ENCODE results near the gene MLH1. TPM values are rescaled to one million over a fixed set of nuclear protein-coding genes. Genes with fewer than 3 reads are reported as not detected.
"Not testable (repeated sequence)": the region's sequence is repeated elsewhere in the genome, so short reads cannot be mapped to it uniquely, and the experiment has no call there.

Gene MLH1
- 74.1 and 85.8 TPM in 2 replicates for total RNA-seq (2014; rRNA removed; shearing (Covaris generic))

DNA sequence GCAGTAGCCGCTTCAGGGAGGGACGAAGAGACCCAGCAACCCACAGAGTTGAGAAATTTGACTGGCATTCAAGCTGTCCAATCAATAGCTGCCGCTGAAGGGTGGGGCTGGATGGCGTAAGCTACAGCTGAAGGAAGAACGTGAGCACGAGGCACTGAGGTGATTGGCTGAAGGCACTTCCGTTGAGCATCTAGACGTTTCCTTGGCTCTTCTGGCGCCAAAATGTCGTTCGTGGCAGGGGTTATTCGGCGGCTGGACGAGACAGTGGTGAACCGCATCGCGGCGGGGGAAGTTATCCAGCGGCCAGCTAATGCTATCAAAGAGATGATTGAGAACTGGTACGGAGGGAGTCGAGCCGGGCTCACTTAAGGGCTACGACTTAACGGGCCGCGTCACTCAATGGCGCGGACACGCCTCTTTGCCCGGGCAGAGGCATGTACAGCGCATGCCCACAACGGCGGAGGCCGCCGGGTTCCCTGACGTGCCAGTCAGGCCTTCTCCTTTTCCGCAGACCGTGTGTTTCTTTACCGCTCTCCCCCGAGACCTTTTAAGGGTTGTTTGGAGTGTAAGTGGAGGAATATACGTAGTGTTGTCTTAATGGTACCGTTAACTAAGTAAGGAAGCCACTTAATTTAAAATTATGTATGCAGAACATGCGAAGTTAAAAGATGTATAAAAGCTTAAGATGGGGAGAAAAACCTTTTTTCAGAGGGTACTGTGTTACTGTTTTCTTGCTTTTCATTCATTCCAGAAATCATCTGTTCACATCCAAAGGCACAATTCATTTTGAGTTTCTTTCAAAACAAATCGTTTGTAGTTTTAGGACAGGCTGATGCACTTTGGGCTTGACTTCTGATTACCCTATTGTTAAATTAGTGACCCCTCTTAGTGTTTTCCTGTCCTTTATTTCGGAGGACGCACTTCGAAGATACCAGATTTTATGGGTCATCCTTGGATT lies at the start of gene MLH1:
Gene MLH1, plus strand, starts transcription at position 193 of the 958 bp plus-strand sequence. Its CDS starts 30 bp downstream, at position 223.
- DNase-seq (ENCODE audit: low read depth) = peak; percentile 100

GRCh38 chr3:36943601-36944000 lies 49.7 kb upstream of the MLH1 start:
- no peak for DNase-seq (ENCODE audit: low read depth)

DNA sequence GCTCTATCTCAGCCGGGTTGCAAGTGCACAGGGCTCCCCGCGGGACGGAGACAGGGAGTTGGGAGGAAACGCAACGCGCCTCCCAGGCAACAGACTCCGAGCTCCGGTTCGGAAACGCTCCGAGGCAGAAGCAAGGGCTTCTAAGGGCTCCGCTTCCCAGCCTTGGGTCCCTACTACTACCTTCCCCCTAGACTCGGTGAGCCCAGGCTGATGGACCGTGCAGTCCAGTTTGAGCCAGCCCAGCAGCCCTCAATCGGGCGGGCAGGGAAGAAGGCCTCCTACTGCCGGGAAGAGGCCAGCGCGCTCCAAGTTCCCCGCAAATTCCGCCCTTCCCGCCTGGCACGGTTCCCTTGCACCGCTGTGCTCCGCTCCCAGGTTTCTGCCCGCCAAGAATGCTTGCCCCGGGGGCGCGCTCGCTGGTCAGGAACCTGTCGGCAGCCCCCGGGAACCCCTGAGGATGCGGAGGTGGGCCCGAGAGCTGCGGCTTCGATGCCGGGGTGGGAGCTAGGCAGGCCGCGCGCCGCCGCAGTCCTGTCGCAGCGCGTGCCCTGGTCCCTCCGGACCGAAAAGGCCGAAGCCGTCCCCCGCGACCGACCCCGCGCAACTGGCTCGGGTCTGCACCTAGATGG lies 49.2 kb upstream of the MLH1 start:
- DNase-seq (ENCODE audit: low read depth) = peak; percentile 61

- DNase-seq (ENCODE audit: low read depth) = peak; percentile 26
These were observed 48.6 kb upstream of the MLH1 start, which contains the start of gene TRANK1 for GRCh38 chr3:36944641-36945270. Gene TRANK1 (minus strand): TSS chr3:36945054. CDS start chr3:36944809, 245 bp downstream.

DNA sequence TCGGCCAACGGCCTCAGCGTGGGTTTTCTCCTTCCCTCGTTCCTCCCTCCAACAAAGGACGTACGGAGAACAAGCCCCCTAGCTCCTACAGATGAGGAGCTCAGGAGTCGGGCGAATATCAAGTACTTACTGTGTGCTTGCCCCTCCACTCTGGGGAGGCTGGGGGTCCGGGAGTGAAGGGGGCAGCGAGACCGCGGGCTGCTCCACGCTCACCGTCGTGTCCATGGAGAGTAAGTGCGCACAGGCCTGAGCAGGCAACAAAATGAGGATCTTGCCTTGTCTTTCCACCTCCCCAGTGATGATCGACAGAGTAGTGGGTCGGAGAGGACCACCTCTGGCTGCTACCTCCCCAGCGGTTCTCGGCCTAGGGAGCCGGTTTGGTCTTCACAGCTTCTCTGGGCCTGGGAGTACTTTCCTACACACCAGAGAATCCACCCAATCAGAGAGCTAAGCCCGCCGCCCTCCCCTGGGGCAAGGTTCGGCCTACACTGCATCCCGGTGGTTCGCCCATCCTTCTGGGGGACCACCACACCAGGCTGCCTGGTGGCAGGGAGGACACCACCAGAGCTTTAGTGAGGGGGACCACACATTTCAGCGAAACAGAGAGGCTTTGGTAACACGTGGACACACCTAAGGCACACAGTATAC lies 47.9 kb upstream of the MLH1 start:
- no peak for DNase-seq (ENCODE audit: low read depth)

GRCh38 chr3:36947814-36948213 lies 45.5 kb upstream of the MLH1 start:
- DNase-seq (ENCODE audit: low read depth) = not testable (repeated sequence)

GRCh38 chr3:36954452-36955134 lies 38.7 kb upstream of the MLH1 start:
- no peak for DNase-seq (ENCODE audit: low read depth)

DNA sequence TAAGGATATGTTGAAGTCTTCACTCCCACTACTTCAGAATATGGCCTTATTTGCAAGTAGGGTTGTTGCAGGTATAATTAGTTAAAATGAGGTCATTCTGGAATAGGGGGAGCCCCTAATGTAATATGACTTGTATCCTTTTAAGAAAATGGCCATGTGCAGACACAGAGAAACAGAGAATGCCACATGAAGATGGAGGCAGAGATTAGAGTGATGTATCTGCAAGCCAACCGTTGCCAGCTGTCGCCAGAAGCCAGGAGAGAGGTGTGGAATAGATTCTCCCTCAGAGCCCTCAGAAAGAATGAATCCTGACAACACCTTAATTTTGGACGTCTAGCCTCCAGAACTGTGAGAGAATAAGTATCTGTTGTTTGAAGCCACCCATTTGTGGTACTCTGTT lies 37.2 kb upstream of the MLH1 start:
- DNase-seq (ENCODE audit: low read depth) = no peak

DNA sequence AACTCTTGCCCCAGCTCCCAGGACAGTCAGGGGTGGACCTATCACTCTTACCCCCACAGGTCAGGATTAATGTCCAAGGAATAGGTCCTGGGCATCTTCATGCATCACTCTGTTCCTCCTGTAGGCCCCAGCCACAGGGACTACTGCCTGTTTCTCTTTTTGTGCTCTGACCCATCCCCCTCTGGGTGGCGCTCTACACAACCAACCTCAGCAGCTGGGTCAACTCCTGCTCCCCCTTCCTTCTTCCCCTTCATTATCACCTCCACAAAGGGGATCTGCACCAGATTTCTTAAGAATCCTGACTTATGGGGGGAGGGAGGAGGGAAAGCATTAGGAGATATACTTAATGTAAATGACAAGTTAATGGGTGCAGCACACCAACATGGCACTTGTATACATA lies 36.3 kb upstream of the MLH1 start:
- DNase-seq (ENCODE audit: low read depth) = no peak

GRCh38 chr3:36957862-36958686 lies 35.2 kb upstream of the MLH1 start:
- DNase-seq (ENCODE audit: low read depth) = peak; percentile 82

DNA sequence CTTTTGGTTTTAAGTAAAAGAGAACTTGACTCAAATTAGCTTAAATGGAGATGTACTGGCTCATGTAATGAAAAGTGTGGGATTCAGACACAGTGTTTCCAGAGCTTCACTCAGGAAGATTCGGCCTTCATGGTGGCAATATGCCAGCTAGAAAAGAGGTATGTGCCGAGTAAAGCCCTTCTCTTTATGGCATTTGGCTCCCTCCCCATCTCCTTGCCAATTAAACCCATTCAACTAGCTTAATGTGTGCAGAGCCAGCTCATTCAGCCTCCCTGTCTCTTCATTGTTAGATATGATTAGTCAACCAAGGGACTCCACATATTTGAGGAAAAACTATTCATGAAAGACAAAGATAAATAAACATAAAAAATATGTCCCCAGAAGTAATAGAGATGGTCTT lies 33.5 kb upstream of the MLH1 start:
- peak; percentile 27 for DNase-seq (ENCODE audit: low read depth)

GRCh38 chr3:36960502-36960901 lies 32.8 kb upstream of the MLH1 start:
- no peak for DNase-seq (ENCODE audit: low read depth)

GRCh38 chr3:36963008-36963407 lies 30.3 kb upstream of the MLH1 start:
- DNase-seq (ENCODE audit: low read depth) = not testable (repeated sequence)

DNA sequence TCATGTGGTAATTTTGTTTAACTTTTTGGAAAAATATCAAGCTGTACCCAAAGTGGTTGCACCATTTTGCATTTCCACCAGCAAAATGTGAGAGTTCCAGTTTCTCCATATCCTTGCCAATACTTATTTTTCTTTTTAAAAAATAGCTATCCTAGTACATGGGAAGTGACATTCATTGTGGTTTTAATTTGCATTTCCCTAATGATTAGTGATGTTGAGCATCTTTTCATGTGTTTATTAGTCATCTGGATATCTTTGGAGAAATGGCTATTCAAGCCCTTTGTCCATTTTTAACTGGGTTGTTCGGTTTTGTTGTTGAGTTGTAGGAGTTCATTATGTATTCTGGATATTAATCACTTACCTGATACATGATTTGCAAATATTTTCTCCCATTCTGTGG lies 29.0 kb upstream of the MLH1 start:
- DNase-seq (ENCODE audit: low read depth) = no peak

DNA sequence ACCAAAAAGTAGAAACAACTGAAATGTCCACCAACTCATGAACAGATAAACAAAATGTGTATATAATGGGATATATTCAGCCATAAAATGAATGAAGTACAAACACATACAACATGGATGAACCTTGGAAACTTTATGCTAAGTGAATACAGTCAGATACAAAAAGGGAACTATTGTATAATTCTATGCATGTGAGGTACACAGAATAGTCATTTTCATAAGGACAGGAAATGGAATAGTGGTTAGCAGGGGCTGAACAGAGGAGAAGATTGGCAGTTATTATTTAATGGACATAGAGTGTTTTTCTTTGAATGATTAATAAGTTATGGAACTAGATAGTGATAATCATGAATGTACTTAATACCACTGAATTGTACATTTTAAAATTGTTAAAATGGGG lies 28.5 kb upstream of the MLH1 start:
- no peak for DNase-seq (ENCODE audit: low read depth)

DNA sequence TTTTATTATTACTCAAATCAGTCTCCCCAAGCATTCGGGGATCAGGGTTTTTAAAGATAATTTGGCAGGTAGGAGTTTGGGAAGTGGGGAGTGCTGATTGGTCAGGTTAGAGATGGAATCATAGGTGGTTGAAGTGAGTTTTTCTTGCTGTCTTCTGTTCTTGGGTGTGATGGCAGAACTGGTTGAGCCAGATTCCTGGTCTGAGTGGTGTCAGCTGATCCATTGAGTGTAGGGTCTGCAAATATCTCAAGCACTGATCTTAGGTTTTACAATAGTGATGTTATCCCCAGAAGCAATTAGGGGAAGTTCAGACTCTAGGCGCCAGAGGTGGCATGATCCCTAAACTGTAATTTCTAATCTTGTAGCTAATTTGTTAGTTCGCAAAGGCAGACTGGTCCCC lies 27.9 kb upstream of the MLH1 start:
- DNase-seq (ENCODE audit: low read depth) = no peak

DNA sequence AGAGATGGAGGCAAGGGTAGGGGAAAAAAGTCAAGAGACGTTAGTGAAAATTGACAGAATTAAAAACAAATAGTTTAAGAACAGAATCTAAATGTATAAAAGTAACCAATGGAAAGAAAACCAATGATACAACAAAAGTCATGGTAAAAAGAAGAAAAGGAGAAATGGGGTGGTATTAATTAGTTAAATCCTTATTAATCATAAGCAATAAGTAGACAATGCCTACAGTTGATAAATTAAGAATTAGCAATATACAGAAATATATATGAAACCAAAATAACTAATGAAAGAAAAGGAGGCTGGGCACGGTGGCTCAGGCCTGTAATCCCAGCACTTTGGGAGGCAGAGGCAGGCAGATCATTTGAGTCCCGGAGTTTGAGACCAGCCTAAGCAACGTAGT lies 24.2 kb upstream of the MLH1 start:
- DNase-seq (ENCODE audit: low read depth) = no peak

- DNase-seq (ENCODE audit: low read depth) = peak; percentile 58
These were observed 23.5 kb upstream of the MLH1 start for GRCh38 chr3:36969540-36970432.

- no peak for DNase-seq (ENCODE audit: low read depth)
These were observed 21.2 kb upstream of the MLH1 start for GRCh38 chr3:36972163-36972562.

Data from RPMI7951 (cell line).